Hepatocyte (in vitro differentiated cells): ENCODE measurements around the gene IVD. TPM values are rescaled to one million over a fixed set of nuclear protein-coding genes. Genes with fewer than 3 reads are reported as not detected.
A peak's percentile ranks its signal among the peaks of the same experiment; 100 is the strongest.

Experiments used
- DNase-seq: peaks from one replicate; pipeline ENCODE4 v3.0.0-alpha.2; 2016; ENCODE audit warnings: low spot score
- H2AFZ ChIP-seq: fragments of 200-600 bp; sonication (generic); 2 replicates; pipeline ENCODE4 v1.6.0; 2016; ENCODE audit warnings: antibody characterized with exemption, mild to moderate bottlenecking
- H3K27ac ChIP-seq: fragments of 200-600 bp; sonication (generic); 2 replicates; pipeline ENCODE4 v1.5.1; 2016; ENCODE audit warnings: mild to moderate bottlenecking
- H3K27me3 ChIP-seq: fragments of 200-600 bp; sonication (generic); 2 replicates; pipeline ENCODE4 v1.6.1; 2016
- H3K36me3 ChIP-seq: fragments of 200-600 bp; sonication (generic); replicated peaks from 2 replicates; pipeline ENCODE4 v1.5.1; 2016; ENCODE audit warnings: low read depth; ENCODE audit not compliant: insufficient read depth
- H3K4me1 ChIP-seq: fragments of 200-600 bp; sonication (generic); 2 replicates; pipeline ENCODE4 v1.5.1; 2016; ENCODE audit warnings: mild to moderate bottlenecking, moderate library complexity; ENCODE audit not compliant: insufficient read depth
- H3K4me2 ChIP-seq: fragments of 200-600 bp; sonication (generic); 2 replicates; pipeline ENCODE4 v1.6.0; 2016
- H3K4me3 ChIP-seq: fragments of 200-600 bp; sonication (generic); 2 replicates; pipeline ENCODE4 v1.5.1; 2016; ENCODE audit warnings: mild to moderate bottlenecking
- H3K79me2 ChIP-seq: fragments of 200-600 bp; sonication (generic); 2 replicates; pipeline ENCODE4 v1.6.0; 2017; ENCODE audit warnings: mild to moderate bottlenecking
- H3K9me2 ChIP-seq: fragments of 200-600 bp; sonication (generic); replicated peaks from 2 replicates; pipeline ENCODE4 v1.6.0; 2017; ENCODE audit warnings: mild to moderate bottlenecking; ENCODE audit not compliant: insufficient read depth
- H3K9me3 ChIP-seq: fragments of 200-600 bp; sonication (generic); 2 replicates; pipeline ENCODE4 v1.5.1; 2016; ENCODE audit warnings: low read depth, mild to moderate bottlenecking
- H4K20me1 ChIP-seq: fragments of 200-600 bp; sonication (generic); 2 replicates; pipeline ENCODE4 v1.6.0; 2016; ENCODE audit warnings: mild to moderate bottlenecking; ENCODE audit not compliant: insufficient read depth, poor library complexity, severe bottlenecking
- CTCF ChIP-seq: fragments of 200-600 bp; sonication (generic); IDR thresholded peaks from 2 replicates; pipeline ENCODE4 v1.5.1; 2016; ENCODE audit warnings: antibody characterized with exemption, mild to moderate bottlenecking; ENCODE audit not compliant: poor library complexity
- EZH2 ChIP-seq: fragments of 200-600 bp; sonication (generic); IDR thresholded peaks from 2 replicates; pipeline ENCODE4 v1.6.1; 2016; ENCODE audit warnings: antibody characterized with exemption, mild to moderate bottlenecking, borderline replicate concordance
- EZH2phosphoT487 ChIP-seq: fragments of 200-600 bp; sonication (generic); IDR thresholded peaks from one replicate; pipeline ENCODE4 v1.6.1; 2018; ENCODE audit warnings: antibody characterized with exemption, mild to moderate bottlenecking, low read depth, moderate library complexity; ENCODE audit not compliant: unreplicated experiment, severe bottlenecking
- WGBS: methylation state at CpG from one replicate; pipeline ENCODE4 v1.1.6; 2016; ENCODE audit warnings: low lambda C conversion rate; ENCODE audit errors: missing lambda C conversion rate; 5-methylcytosine and 5-hydroxymethylcytosine counted together
- polyA plus RNA-seq: library from polyadenylated mRNA; unstranded; fragments of >200 nt; fragmentation: Nextera tagmentation; extraction: Ambion mirVana; gene quantifications from 2 replicates; pipeline ENCODE4 v1.2.1, GENCODE V29; 2016
- total RNA-seq: library from RNA; depleted of rRNA; stranded (reverse); fragments of >200 nt; gene quantifications from 2 replicates; pipeline ENCODE4 v1.2.3, GENCODE V29; 2014

The IVD gene
- total and polyA plus RNA-seq, 2 experiments from 2014 or later, result 31.5 to 71.6 TPM

- no peaks in the 10 kb centered on the region for H3K27me3 ChIP-seq
- TF ChIP-seq EZH2phosphoT487 (no peak), CTCF (no peak), EZH2 (no peak)
- no peak for DNase-seq
- H3K4me1 ChIP-seq, result no peaks in the 10 kb centered on the region
- H3K4me2 ChIP-seq, result no peak overlapping the region
- H3K9me3 ChIP-seq, result no peaks in the 10 kb centered on the region
- no peak overlapping the region for H3K27ac ChIP-seq
- H3K36me3 ChIP-seq, result no peaks in the 10 kb centered on the region
- H2AFZ ChIP-seq, result no peak overlapping the region
- H4K20me1 ChIP-seq, result no peaks in the 10 kb centered on the region
- peaks cover 14% of the 10 kb centered on the region for H3K79me2 ChIP-seq
- WGBS, result 89% methylated on average over 4 of the region's 4 CpGs
- H3K4me3 ChIP-seq, result no peak overlapping the region
- no peaks in the 10 kb centered on the region for H3K9me2 ChIP-seq
Measured at GRCh38 chr15:40379374-40379773, 26.2 kb upstream of the IVD start.

GRCh38 chr15:40379853-40380252 lies 25.7 kb upstream of the IVD start:
- Histone ChIP-seq H3K4me2 (no peak overlapping the region), H3K27me3 (no peaks in the 10 kb centered on the region), H4K20me1 (no peaks in the 10 kb centered on the region), H3K4me1 (no peaks in the 10 kb centered on the region), H3K9me2 (no peaks in the 10 kb centered on the region), H3K27ac (no peak overlapping the region), H2AFZ (no peak overlapping the region), H3K79me2 (peaks cover 19% of the 10 kb centered on the region), H3K36me3 (no peaks in the 10 kb centered on the region), H3K4me3 (no peak overlapping the region), H3K9me3 (no peaks in the 10 kb centered on the region)
- 47% methylated on average over 4 of the region's 4 CpGs for WGBS
- TF ChIP-seq EZH2, result no peak
- TF ChIP-seq EZH2phosphoT487, result no peak
- TF ChIP-seq CTCF, result no peak
- peak; percentile 68 for DNase-seq

GRCh38 chr15:40380636-40381035 lies 25.0 kb upstream of the IVD start:
- 99% methylated on average over 10 of the region's 10 CpGs for WGBS
- Histone ChIP-seq H3K27me3 (no peaks in the 10 kb centered on the region), H2AFZ (no peak overlapping the region), H3K9me3 (no peaks in the 10 kb centered on the region), H3K4me3 (no peak overlapping the region), H3K4me1 (no peaks in the 10 kb centered on the region), H4K20me1 (no peaks in the 10 kb centered on the region), H3K36me3 (no peaks in the 10 kb centered on the region), H3K9me2 (no peaks in the 10 kb centered on the region), H3K27ac (no peak overlapping the region), H3K79me2 (peaks cover 27% of the 10 kb centered on the region), H3K4me2 (no peak overlapping the region)
- TF ChIP-seq CTCF (no peak), EZH2 (no peak), EZH2phosphoT487 (no peak)
- DNase-seq, result no peak
